H1 (cell line): ENCODE data around the gene ADAM22. TPM values are rescaled to one million over a fixed set of nuclear protein-coding genes. Genes with fewer than 3 reads are reported as not detected.
A peak's percentile ranks its signal among the peaks of the same experiment; 100 is the strongest.

Experiments
- CTCF ChIA-PET: fragments of 300-600 bp; sonication (Branson Sonifier 250); formaldehyde crosslinking; loops from one replicate; lab custom pipeline; 2021; ENCODE audit not compliant: partially characterized antibody; lab: Charles Lee
- POLR2A ChIA-PET: fragments of 300-600 bp; sonication (Branson Sonifier 250); formaldehyde crosslinking; loops from one replicate; lab custom pipeline; 2021; ENCODE audit warnings: inconsistent platforms; ENCODE audit not compliant: partially characterized antibody; lab: Charles Lee
- DNase-seq, 2 experiments: peaks; one replicate each; pipeline versions ENCODE4 v3.0.0 to v3.0.0-alpha.2; 2010 to 2022; ENCODE audit warnings: low spot score in 2 of 2, low read depth in 1 of 2, mixed read lengths in 1 of 2
- FAIRE-seq: peaks from 2 replicates; lab custom pipeline; 2011; peaks lifted over from hg19 to GRCh38; lab: Jason Lieb, UNC
- H2AFZ ChIP-seq: 2 replicates; pipeline ENCODE4 v1.8.1; 2012; ENCODE audit warnings: low read length, inconsistent platforms
- H2AK5ac ChIP-seq: 2 replicates; pipeline ENCODE4 v1.6.1; 2013; ENCODE audit warnings: low read depth, low read length
- H2BK120ac ChIP-seq: replicated peaks from 2 replicates; pipeline ENCODE3; 2013; ENCODE audit warnings: low read depth, low read length, inconsistent platforms
- H2BK12ac ChIP-seq: 2 replicates; pipeline ENCODE4 v1.6.1; 2013; ENCODE audit warnings: low read depth, low read length
- H2BK15ac ChIP-seq: 2 replicates; pipeline ENCODE4 v1.6.1; 2013; ENCODE audit warnings: low read length
- H2BK20ac ChIP-seq: 2 replicates; pipeline ENCODE4 v1.6.1; 2013; ENCODE audit warnings: low read length
- H2BK5ac ChIP-seq: 2 replicates; pipeline ENCODE4 v1.6.1; 2013; ENCODE audit warnings: low read depth, low read length
- H3K14ac ChIP-seq: 2 replicates; pipeline ENCODE4 v1.6.1; 2013; ENCODE audit warnings: inconsistent platforms; ENCODE audit not compliant: insufficient read length
- H3K18ac ChIP-seq: 2 replicates; pipeline ENCODE4 v1.6.1; 2013; ENCODE audit warnings: low read length; ENCODE audit errors: extremely low read depth
- H3K23ac ChIP-seq: 2 replicates; pipeline ENCODE4 v1.6.1; 2013; ENCODE audit warnings: inconsistent platforms; ENCODE audit not compliant: insufficient read length
- H3K23me2 ChIP-seq: 2 replicates; pipeline ENCODE4 v1.6.1; 2013; ENCODE audit warnings: low read depth, low read length
- H3K27ac ChIP-seq: 2 replicates; pipeline ENCODE4 v1.6.1; 2011; ENCODE audit warnings: low read depth, low read length, inconsistent platforms
- H3K27me3 ChIP-seq, 4 experiments: replicated peaks in 1 of 4; 1 replicate in 1 of 4; 2 replicates in 3 of 4; pipeline versions ENCODE4 v1.6.1 to v1.8.1; 2011 to 2013; ENCODE audit warnings: low read length in 3 of 4, mild to moderate bottlenecking in 3 of 4, inconsistent platforms in 2 of 4, mixed read lengths in 2 of 4, moderate library complexity in 1 of 4; ENCODE audit not compliant: control insufficient read depth in 3 of 4, insufficient read depth in 3 of 4; ENCODE audit errors: extremely low read depth in 1 of 4
- H3K36me3 ChIP-seq, 4 experiments: 2 replicates each; pipeline versions ENCODE4 v1.6.1 to v1.8.1; 2011 to 2013; ENCODE audit warnings: mild to moderate bottlenecking in 4 of 4, low read length in 3 of 4, moderate library complexity in 2 of 4, control low read depth in 1 of 4, inconsistent platforms in 1 of 4; ENCODE audit not compliant: insufficient read depth in 4 of 4, control insufficient read depth in 2 of 4
- H3K4ac ChIP-seq: replicated peaks from 2 replicates; pipeline ENCODE3; 2013; ENCODE audit warnings: low read length, low read depth, mixed read lengths, inconsistent platforms; ENCODE audit not compliant: insufficient read length
- H3K4me1 ChIP-seq, 4 experiments: replicated peaks in 1 of 4; 1 replicate in 1 of 4; 2 replicates in 3 of 4; pipeline versions ENCODE4 v1.6.1 to v1.8.1; 2011 to 2013; ENCODE audit warnings: low read length in 3 of 4, inconsistent platforms in 2 of 4, mixed read lengths in 1 of 4; ENCODE audit not compliant: insufficient read depth in 4 of 4, control insufficient read depth in 3 of 4
- H3K4me2 ChIP-seq, 2 experiments: 2 replicates each; pipeline versions ENCODE4 v1.6.1 to v1.8.1; 2011 to 2013; ENCODE audit warnings: low read depth in 2 of 2, low read length in 2 of 2, control low read depth in 1 of 2, inconsistent platforms in 1 of 2, mild to moderate bottlenecking in 1 of 2; ENCODE audit not compliant: insufficient read depth in 1 of 2
- H3K4me3 ChIP-seq, 4 experiments: fragments of 200-600, 300-600 bp in 1 of 4; sonication (generic), shearing (Covaris generic), sonication (Bioruptor Twin) in 1 of 4; 2 replicates each; pipeline versions ENCODE4 v1.5.1 to v1.8.1; 2011 to 2016; ENCODE audit warnings: low read length in 4 of 4, low read depth in 3 of 4, control low read depth in 2 of 4, inconsistent platforms in 2 of 4, mild to moderate bottlenecking in 2 of 4, mixed read lengths in 1 of 4, moderate library complexity in 1 of 4; ENCODE audit not compliant: insufficient read depth in 2 of 4; ENCODE audit errors: extremely low read depth in 1 of 4
- H3K56ac ChIP-seq: replicated peaks from 2 replicates; pipeline ENCODE3; 2013; ENCODE audit warnings: low read depth, mild to moderate bottlenecking, mixed read lengths, low read length, inconsistent platforms; ENCODE audit not compliant: insufficient read length
- H3K79me1 ChIP-seq: 2 replicates; pipeline ENCODE4 v1.6.1; 2013; ENCODE audit warnings: low read depth, low read length, control low read depth
- H3K79me2 ChIP-seq, 2 experiments: 2 replicates each; pipeline versions ENCODE4 v1.6.1 to v1.8.1; 2012 to 2013; ENCODE audit warnings: low read length in 2 of 2, mild to moderate bottlenecking in 2 of 2, inconsistent platforms in 1 of 2; ENCODE audit not compliant: insufficient read depth in 2 of 2, control insufficient read depth in 1 of 2
- H3K9ac ChIP-seq, 4 experiments: replicated peaks in 1 of 4; 1 replicate in 1 of 4; 2 replicates in 3 of 4; pipeline versions ENCODE4 v1.6.1 to v1.8.1; 2011 to 2013; ENCODE audit warnings: low read depth in 3 of 4, low read length in 3 of 4, control low read depth in 2 of 4, mild to moderate bottlenecking in 2 of 4, moderate library complexity in 2 of 4, inconsistent platforms in 1 of 4; ENCODE audit errors: extremely low read depth in 1 of 4
- H3K9me3 ChIP-seq, 2 experiments: 2 replicates each; pipeline versions ENCODE4 v1.6.1 to v1.8.1; 2012 to 2013; ENCODE audit warnings: mild to moderate bottlenecking in 2 of 2, moderate library complexity in 2 of 2, control low read depth in 1 of 2, inconsistent platforms in 1 of 2, low read depth in 1 of 2, low read length in 1 of 2, mixed read lengths in 1 of 2; ENCODE audit not compliant: insufficient read depth in 2 of 2
- H4K20me1 ChIP-seq, 2 experiments: replicated peaks in 1 of 2; 2 replicates each; pipeline versions ENCODE3 to v1.8.1; 2011 to 2013; ENCODE audit warnings: inconsistent platforms in 2 of 2, low read length in 2 of 2, mild to moderate bottlenecking in 1 of 2; ENCODE audit not compliant: insufficient read depth in 2 of 2, control insufficient read depth in 1 of 2
- H4K5ac ChIP-seq: 2 replicates; pipeline ENCODE4 v1.6.1; 2013; ENCODE audit warnings: low read length, low read depth, mixed read lengths, inconsistent platforms; ENCODE audit not compliant: insufficient read length
- H4K8ac ChIP-seq: 2 replicates; pipeline ENCODE4 v1.8.0; 2013; ENCODE audit warnings: mild to moderate bottlenecking, moderate library complexity, low read length, inconsistent platforms; ENCODE audit not compliant: insufficient read depth; ENCODE audit errors: extremely low read depth
- H4K91ac ChIP-seq: replicated peaks from 2 replicates; pipeline ENCODE3; 2013; ENCODE audit warnings: low read length, mixed read lengths, inconsistent platforms; ENCODE audit not compliant: insufficient read length
- CBX8 ChIP-seq: fragments of 300-800, 300-1000 bp; sonication (generic); IDR thresholded peaks from 2 replicates; pipeline ENCODE4 v1.7.1; 2016; ENCODE audit warnings: low read depth, low read length, borderline replicate concordance
- CTCF ChIP-seq, 3 experiments: IDR thresholded peaks; 1 replicate in 2 of 3; 2 replicates in 1 of 3; pipeline versions ENCODE4 v1.5.1 to v1.6.1; 2011; ENCODE audit warnings: low read length in 3 of 3, mild to moderate bottlenecking in 3 of 3, inconsistent platforms in 2 of 3, low read depth in 1 of 3, moderate library complexity in 1 of 3; ENCODE audit not compliant: insufficient read depth in 1 of 3; ENCODE audit errors: control extremely low read depth in 1 of 3
- RAD21 ChIP-seq, 2 experiments: IDR thresholded peaks in 1 of 2; conservative IDR thresholded peaks in 1 of 2; 2 replicates each; pipeline ENCODE4 v1.6.1; 2011; ENCODE audit warnings: low read depth in 2 of 2, low read length in 2 of 2, improper control_type of control experiment in 1 of 2, inconsistent platforms in 1 of 2, mild to moderate bottlenecking in 1 of 2, moderate library complexity in 1 of 2
- WGBS, 2 experiments: shearing (Covaris generic) in 1 of 2; methylation state at CpG; one replicate each; pipeline versions ENCODE4 v1.1.6 to v1.1.7; 2013 to 2015; ENCODE audit warnings: low lambda C conversion rate in 2 of 2, mixed read lengths in 2 of 2, inconsistent platforms in 1 of 2, low coverage in 1 of 2, missing lambda C conversion rate in 1 of 2; ENCODE audit not compliant: insufficient replicate concordance in 2 of 2, insufficient coverage in 1 of 2, insufficient read length in 1 of 2; ENCODE audit errors: extremely low coverage in 1 of 2, missing lambda C conversion rate in 1 of 2; 5-methylcytosine and 5-hydroxymethylcytosine counted together
- polyA plus RNA-seq, 7 experiments: library from polyadenylated mRNA; depleted of rRNA in 3 of 7; stranded (reverse) in 5 of 7; unstranded in 2 of 7; fragments of >200 nt in 5 of 7; fragments of 200-250 nt in 2 of 7; gene quantifications; 1 replicate in 5 of 7; 2 replicates in 1 of 7; 4 replicates in 1 of 7; pipeline versions ENCODE4 v1.2.1 to v1.2.3, GENCODE V29; 2011 to 2013; ENCODE audit warnings: missing spikeins in 2 of 7, mixed read lengths in 2 of 7
- total RNA-seq: library from RNA; stranded (reverse); fragmentation: NEBNext Ultra II Directional; extraction: Animal tissue kit (Norgen Biotek cat#: 25700); gene quantifications from 2 replicates; pipeline ENCODE4 v1.2.1, GENCODE V29; 2021

ADAM22 gene
- total and polyA plus RNA-seq, 2 of the 8 experiments (the other 6 are each of a cell fraction or from before 2014, with no cell fraction given), result 4.6 to 21.4 TPM

GRCh38 chr7:88169717-88170320, 235.8 kb downstream of the ADAM22 start:
- H2BK15ac ChIP-seq, result no peak overlapping the region
- CTCF ChIA-PET, result interaction anchor here (0.5 to 2.2 kb wide), 22 partner anchors 9 to 385 kb away, joined by 3 to 11 read pairs (median 4); no protein-coding TSS in a partner anchor
- H2AK5ac ChIP-seq, result no peak overlapping the region
- no peak overlapping the region for H3K4me3 ChIP-seq
- no peak overlapping the region for H4K91ac ChIP-seq
- no peak overlapping the region for H2BK20ac ChIP-seq
- H3K36me3 ChIP-seq, result no peaks in the 10 kb centered on the region; a peak in 1 of 8 replicates
- POLR2A ChIA-PET, result no interaction called here
- DNase-seq, result no peak
- TF ChIP-seq CBX8 (no peak), RAD21 (IDR thresholded peaks at IDR 0.05 in 1 of 2, conservative IDR thresholded peaks at IDR 0.05 in 1 of 2; ENCODE audit: low read depth in 2 of 2, low read length in 2 of 2) (peak; percentile 45 to 46), CTCF (IDR thresholded peaks at IDR 0.05; ENCODE audit: control extremely low read depth in 1 of 3, insufficient read depth in 1 of 3, low read depth in 1 of 3, low read length in 3 of 3) (peak in 1 of 3 experiments; percentile 45; a peak in 2 of 4 replicates)
- no peaks in the 10 kb centered on the region for H3K79me1 ChIP-seq
- no peak overlapping the region for H3K18ac ChIP-seq
- H3K23ac ChIP-seq, result no peak overlapping the region
- H3K56ac ChIP-seq, result no peak overlapping the region
- H2BK12ac ChIP-seq, result no peak overlapping the region
- no peaks in the 10 kb centered on the region for H3K79me2 ChIP-seq
- WGBS, 2 experiments, result 90% methylated on average over 1 of the region's 1 CpG; no CpG with 5 or more reads in 1 of the 2 experiments
- no peaks in the 10 kb centered on the region for H3K9me3 ChIP-seq
- H3K27ac ChIP-seq, result no peak overlapping the region
- H3K27me3 ChIP-seq, result no peaks in the 10 kb centered on the region
- H4K8ac ChIP-seq, result no peak overlapping the region
- no peak overlapping the region for H4K5ac ChIP-seq
- no peak overlapping the region for H3K9ac ChIP-seq
- no peak overlapping the region for H2BK5ac ChIP-seq
- no peak overlapping the region for H2AFZ ChIP-seq
- H3K4me1 ChIP-seq, result no peaks in the 10 kb centered on the region
- H3K4me2 ChIP-seq, result no peak overlapping the region
- no peak overlapping the region for H3K4ac ChIP-seq
- no peaks in the 10 kb centered on the region for H4K20me1 ChIP-seq
- no peaks in the 10 kb centered on the region for H3K23me2 ChIP-seq
- FAIRE-seq, result peak; percentile 57
- H2BK120ac ChIP-seq, result no peak overlapping the region
- H3K14ac ChIP-seq, result no peak overlapping the region
